PC-3 (cell line): ENCODE data around the gene CLRN3. TPM values are rescaled to one million over a fixed set of nuclear protein-coding genes. Genes with fewer than 3 reads are reported as not detected.
A peak's percentile ranks its signal among the peaks of the same experiment; 100 is the strongest.

Source experiments
- ATAC-seq: fragments of 200-7000 bp; cut with Tn5 transposase; 2 replicates; pipeline ENCODE4 v1.9.1; 2020; ENCODE audit warnings: mild to moderate bottlenecking, moderate library complexity
- BruUV-seq: library from RNA; stranded (reverse); fragments of 400-500 nt; replicated peaks from 2 replicates; lab custom pipeline; 2021; lab: Mats Ljungman, UMichigan
- CTCF ChIA-PET: fragments of 300-600 bp; sonication (Branson Sonifier 250); formaldehyde crosslinking; loops from one replicate; lab custom pipeline; 2022; ENCODE audit warnings: antibody characterized with exemption; lab: Charles Lee
- POLR2A ChIA-PET: fragments of 300-600 bp; sonication (Branson Sonifier 250); formaldehyde crosslinking; loops from one replicate; lab custom pipeline; 2022; ENCODE audit warnings: antibody characterized with exemption; ENCODE audit not compliant: unreplicated experiment; lab: Charles Lee
- DNase-seq: peaks from one replicate; pipeline ENCODE4 v3.0.0-alpha.2; 2015
- H2AFZ ChIP-seq: fragments of 300-600 bp; sonication (generic); 2 replicates; pipeline ENCODE4 v1.6.0; 2016; ENCODE audit warnings: antibody characterized with exemption, low read length
- H3F3A ChIP-seq: fragments of 300-600 bp; sonication (generic); one replicate; pipeline ENCODE4 v1.6.0; 2017; ENCODE audit warnings: antibody characterized with exemption, low read length, control low read depth, mild to moderate bottlenecking; ENCODE audit not compliant: unreplicated experiment
- H3K27ac ChIP-seq: fragments of 300-600 bp; sonication (generic); 2 replicates; pipeline ENCODE4 v1.5.1; 2016; ENCODE audit warnings: mild to moderate bottlenecking, low read length
- H3K27me3 ChIP-seq: fragments of 300-600 bp; sonication (generic); 2 replicates; pipeline ENCODE4 v1.6.1; 2016; ENCODE audit warnings: low read length, mixed read lengths
- H3K36me3 ChIP-seq: fragments of 300-600 bp; sonication (generic); 2 replicates; pipeline ENCODE4 v1.6.1; 2016; ENCODE audit warnings: low read depth, mixed run types, low read length, mixed read lengths
- H3K4me1 ChIP-seq: fragments of 300-600 bp; sonication (generic); 2 replicates; pipeline ENCODE4 v1.5.1; 2016; ENCODE audit warnings: low read length; ENCODE audit not compliant: insufficient read depth
- H3K4me2 ChIP-seq: fragments of 300-600 bp; sonication (generic); 2 replicates; pipeline ENCODE4 v1.6.0; 2016; ENCODE audit warnings: low read length
- H3K4me3 ChIP-seq: fragments of 300-600 bp; sonication (generic); 2 replicates; pipeline ENCODE4 v1.5.1; 2016; ENCODE audit warnings: mild to moderate bottlenecking, low read length, mixed read lengths
- H3K79me2 ChIP-seq: fragments of 300-600 bp; sonication (generic); 2 replicates; pipeline ENCODE4 v1.6.1; 2017; ENCODE audit warnings: low read length, mixed read lengths
- H3K9ac ChIP-seq: fragments of 300-600 bp; sonication (generic); 2 replicates; pipeline ENCODE4 v1.6.0; 2016; ENCODE audit warnings: mild to moderate bottlenecking, low read length
- H3K9me2 ChIP-seq: fragments of 300-600 bp; sonication (generic); replicated peaks from 2 replicates; pipeline ENCODE4 v1.6.1; 2016; ENCODE audit warnings: mixed run types, low read length, mixed read lengths
- H3K9me3 ChIP-seq: fragments of 300-600 bp; sonication (generic); 2 replicates; pipeline ENCODE4 v1.6.1; 2016; ENCODE audit warnings: low read length, mixed read lengths
- H4K20me1 ChIP-seq: fragments of 300-600 bp; sonication (generic); 2 replicates; pipeline ENCODE4 v1.6.1; 2016; ENCODE audit warnings: low read length, mixed read lengths
- CTCF ChIP-seq: fragments of 300-600 bp; sonication (generic); conservative IDR thresholded peaks from 2 replicates; pipeline ENCODE4 v1.5.1; 2017; ENCODE audit warnings: antibody characterized with exemption, low read depth, mild to moderate bottlenecking, low read length
- EZH2 ChIP-seq: fragments of 300-600 bp; sonication (generic); IDR thresholded peaks from one replicate; pipeline ENCODE4 v1.6.1; 2017; ENCODE audit warnings: antibody characterized with exemption, mild to moderate bottlenecking, low read length; ENCODE audit not compliant: unreplicated experiment
- EZH2phosphoT487 ChIP-seq: fragments of 300-600 bp; sonication (generic); IDR thresholded peaks from 2 replicates; pipeline ENCODE4 v1.6.1; 2018; ENCODE audit warnings: mild to moderate bottlenecking, antibody characterized with exemption, low read length, borderline replicate concordance
- intact Hi-C: fragments of 100-400 bp; cut with micrococcal nuclease; formaldehyde crosslinking; loops from 2 replicates; pipeline ENCODE4 v1.9.0; 2023
- total RNA-seq: library from RNA; depleted of rRNA; stranded (reverse); fragments of >200 nt; gene quantifications from 2 replicates; pipeline ENCODE4 v1.2.3, GENCODE V29; 2014

The CLRN3 gene
- total RNA-seq, 1 experiment from 2014 or later: not detected

GRCh38 chr10:127925471-127926207 is 32.9 kb upstream of the CLRN3 start:
- Histone ChIP-seq H3K79me2 (no peaks in the 10 kb centered on the region), H3K36me3 (no peaks in the 10 kb centered on the region), H2AFZ (no peak overlapping the region), H3K27ac (no peak overlapping the region), H3K27me3 (no peaks in the 10 kb centered on the region), H4K20me1 (no peaks in the 10 kb centered on the region), H3K4me2 (no peak overlapping the region), H3K9me2 (no peaks in the 10 kb centered on the region), H3K4me3 (no peak overlapping the region), H3F3A (no peaks in the 10 kb centered on the region), H3K9ac (no peak overlapping the region), H3K4me1 (peaks cover 18% of the 10 kb centered on the region), H3K9me3 (no peaks in the 10 kb centered on the region)
- TF ChIP-seq CTCF (no peak), EZH2phosphoT487 (no peak)
- no peak for DNase-seq
- CTCF ChIA-PET: no interaction called here
- no TSS peak for BruUV-seq
- POLR2A ChIA-PET: no interaction called here
- ATAC-seq: no peak
- intact Hi-C loops: no loop called here

- H4K20me1 ChIP-seq: no peaks in the 10 kb centered on the region
- H3K4me2 ChIP-seq: no peak overlapping the region
- no peaks in the 10 kb centered on the region for H3K27me3 ChIP-seq
- no peak overlapping the region for H3K9ac ChIP-seq
- 0 out of 2 replicates have a peak overlapping the region, but pooled peaks have one; percentile 36 for H3K27ac ChIP-seq
- no peaks in the 10 kb centered on the region for H3K9me3 ChIP-seq
- no peak overlapping the region for H3K4me3 ChIP-seq
- no peaks in the 10 kb centered on the region for H3K79me2 ChIP-seq
- no peak overlapping the region for H2AFZ ChIP-seq
- intact Hi-C loops: no loop called here
- CTCF ChIA-PET: no interaction called here
- TF ChIP-seq EZH2 (no peak), CTCF (no peak), EZH2phosphoT487 (no peak)
- DNase-seq (no peak), ATAC-seq (no peak)
- no peaks in the 10 kb centered on the region for H3K9me2 ChIP-seq
- BruUV-seq: no TSS peak
- H3F3A ChIP-seq: no peaks in the 10 kb centered on the region
- no peaks in the 10 kb centered on the region for H3K36me3 ChIP-seq
- POLR2A ChIA-PET: no interaction called here
- H3K4me1 ChIP-seq: peaks cover 27% of the 10 kb centered on the region
These were observed 30.9 kb upstream of the CLRN3 start for GRCh38 chr10:127923646-127924045.

- peak overlapping the region; percentile 72; the same call in 1 of the 2 replicates for H3K4me2 ChIP-seq
- H4K20me1 ChIP-seq: no peaks in the 10 kb centered on the region
- H3K4me1 ChIP-seq: peaks cover 27% of the 10 kb centered on the region
- H3K79me2 ChIP-seq: no peaks in the 10 kb centered on the region
- peak overlapping the region; percentile 41 for H3K27ac ChIP-seq
- no peaks in the 10 kb centered on the region for H3K27me3 ChIP-seq
- no peak for TF ChIP-seq EZH2phosphoT487
- TF ChIP-seq CTCF: no peak
- TF ChIP-seq EZH2: no peak
- H3K4me3 ChIP-seq: no peak overlapping the region
- H3K36me3 ChIP-seq: no peaks in the 10 kb centered on the region
- CTCF ChIA-PET: no interaction called here
- intact Hi-C loops: no loop called here
- H2AFZ ChIP-seq: 0 out of 2 replicates have a peak overlapping the region, but pooled peaks have one; percentile 26
- H3K9ac ChIP-seq: peak overlapping the region; percentile 2; the same call in 1 of the 2 replicates
- H3F3A ChIP-seq: no peaks in the 10 kb centered on the region
- no peaks in the 10 kb centered on the region for H3K9me2 ChIP-seq
- no peaks in the 10 kb centered on the region for H3K9me3 ChIP-seq
- BruUV-seq: no TSS peak
- ATAC-seq (peak; percentile 88), DNase-seq (peak; percentile 83)
- POLR2A ChIA-PET: no interaction called here
These were observed 30.1 kb upstream of the CLRN3 start for GRCh38 chr10:127922675-127923366.
